Neural cell (in vitro differentiated cells): ENCODE results near the gene CAPN10. TPM values are rescaled to one million over a fixed set of nuclear protein-coding genes. Genes with fewer than 3 reads are reported as not detected.

Experiments
- H2AFZ ChIP-seq: fragments of 200-600, 300-800 bp; sonication (generic), shearing (Covaris generic); 2 replicates; pipeline ENCODE4 v1.6.0; 2014; ENCODE audit warnings: low read depth, mild to moderate bottlenecking, antibody characterized with exemption, low read length, moderate library complexity
- H3F3A ChIP-seq: fragments of 200-600 bp; shearing (Covaris generic); 2 replicates; pipeline ENCODE4 v1.6.1; 2016; ENCODE audit warnings: mild to moderate bottlenecking, moderate library complexity, mixed read lengths, antibody characterized with exemption, low read length; ENCODE audit not compliant: insufficient read depth, poor library complexity, severe bottlenecking
- H3K27ac ChIP-seq: fragments of 200-600, 300-800 bp; sonication (generic), shearing (Covaris generic); 2 replicates; pipeline ENCODE4 v1.5.1; 2014; ENCODE audit warnings: mild to moderate bottlenecking, low read length, moderate library complexity
- H3K27me3 ChIP-seq: fragments of 300-800, 200-600 bp; sonication (generic), shearing (Covaris generic); 2 replicates; pipeline ENCODE4 v1.6.0; 2014; ENCODE audit warnings: mild to moderate bottlenecking, low read depth, low read length, moderate library complexity; ENCODE audit not compliant: insufficient read depth
- H3K36me3 ChIP-seq: fragments of 300-800, 200-600 bp; sonication (generic), shearing (Covaris generic); 2 replicates; pipeline ENCODE4 v1.5.1; 2014; ENCODE audit warnings: mild to moderate bottlenecking, antibody characterized with exemption, low read length, moderate library complexity; ENCODE audit not compliant: insufficient read depth
- H3K4me2 ChIP-seq: fragments of 300-800, 200-600 bp; sonication (generic), shearing (Covaris generic); 2 replicates; pipeline ENCODE4 v1.6.0; 2014; ENCODE audit warnings: mild to moderate bottlenecking, low read length
- H3K4me3 ChIP-seq: fragments of 300-800, 200-600 bp; sonication (generic), shearing (Covaris generic); 2 replicates; pipeline ENCODE4 v1.5.1; 2014; ENCODE audit warnings: mild to moderate bottlenecking, low read length, moderate library complexity
- H3K79me2 ChIP-seq: fragments of 200-600 bp; shearing (Covaris generic); replicated peaks from 2 replicates; pipeline ENCODE4 v1.6.0; 2014; ENCODE audit warnings: mild to moderate bottlenecking, low read length, moderate library complexity; ENCODE audit not compliant: insufficient read depth
- H3K9ac ChIP-seq: fragments of 300-800, 200-600 bp; sonication (generic), shearing (Covaris generic); 2 replicates; pipeline ENCODE4 v1.6.1; 2016; ENCODE audit warnings: mild to moderate bottlenecking, low read length, mixed read lengths
- H3K9me2 ChIP-seq: fragments of 200-600 bp; shearing (Covaris generic); 2 replicates; pipeline ENCODE4 v1.6.1; 2016; ENCODE audit warnings: mild to moderate bottlenecking, low read length, mixed read lengths; ENCODE audit not compliant: insufficient read depth
- H3K9me3 ChIP-seq: fragments of 200-600, 300-800 bp; sonication (generic), shearing (Covaris generic); 2 replicates; pipeline ENCODE4 v1.6.1; 2016; ENCODE audit warnings: mild to moderate bottlenecking, mixed run types, low read length, moderate library complexity, mixed read lengths
- H4K20me1 ChIP-seq: fragments of 200-600 bp; shearing (Covaris generic); 2 replicates; pipeline ENCODE4 v1.6.1; 2016; ENCODE audit warnings: mild to moderate bottlenecking, mixed run types; ENCODE audit not compliant: insufficient read depth
- CTCF ChIP-seq: fragments of 450-650 bp; IDR thresholded peaks from 2 replicates; pipeline ENCODE4 v1.5.1; 2014; ENCODE audit warnings: antibody characterized with exemption, mild to moderate bottlenecking, moderate library complexity; ENCODE audit not compliant: poor library complexity, severe bottlenecking
- EP300 ChIP-seq: fragments of 450-650 bp; conservative IDR thresholded peaks from 2 replicates; pipeline ENCODE4 v1.6.1; 2014; ENCODE audit warnings: antibody characterized with exemption, mild to moderate bottlenecking, moderate library complexity; ENCODE audit not compliant: poor library complexity, severe bottlenecking
- EZH2 ChIP-seq: fragments of 200-600, 300-800 bp; shearing (Covaris generic), sonication (generic); IDR thresholded peaks from 2 replicates; pipeline ENCODE4 v1.6.1; 2014; ENCODE audit warnings: antibody characterized with exemption, low read length, borderline replicate concordance, mild to moderate bottlenecking; ENCODE audit not compliant: insufficient read depth, poor library complexity, severe bottlenecking
- MXI1 ChIP-seq: fragments of 450-650 bp; conservative IDR thresholded peaks from 2 replicates; pipeline ENCODE4 v1.6.1; 2014; ENCODE audit warnings: antibody characterized with exemption, mild to moderate bottlenecking; ENCODE audit not compliant: poor library complexity, severe bottlenecking
- POLR2AphosphoS5 ChIP-seq: IDR thresholded peaks from 2 replicates; pipeline ENCODE4 v1.6.1; 2012
- RAD21 ChIP-seq: fragments of 450-650 bp; conservative IDR thresholded peaks from 2 replicates; pipeline ENCODE4 v1.6.1; 2014; ENCODE audit warnings: antibody characterized with exemption, mild to moderate bottlenecking, moderate library complexity
- SMC3 ChIP-seq: fragments of 450-650 bp; conservative IDR thresholded peaks from 2 replicates; pipeline ENCODE4 v1.6.1; 2014; ENCODE audit warnings: antibody characterized with exemption, mild to moderate bottlenecking, moderate library complexity; ENCODE audit not compliant: poor library complexity
- TAF1 ChIP-seq: IDR thresholded peaks from 2 replicates; pipeline ENCODE4 v1.6.1; 2012; ENCODE audit warnings: low read depth
- polyA plus RNA-seq: library from polyadenylated mRNA; depleted of rRNA; stranded (reverse); fragments of >200 nt; gene quantifications from 2 replicates; pipeline ENCODE4 v1.2.3, GENCODE V29; 2014
- TF ChIP-seq, protein P1 (sequence below): IDR thresholded peaks from 2 replicates; pipeline ENCODE4 v1.6.1; 2012; ENCODE audit warnings: borderline replicate concordance

The CAPN10 gene
- polyA plus RNA-seq, 1 donor from 2014 or later = 120 TPM

DNA sequence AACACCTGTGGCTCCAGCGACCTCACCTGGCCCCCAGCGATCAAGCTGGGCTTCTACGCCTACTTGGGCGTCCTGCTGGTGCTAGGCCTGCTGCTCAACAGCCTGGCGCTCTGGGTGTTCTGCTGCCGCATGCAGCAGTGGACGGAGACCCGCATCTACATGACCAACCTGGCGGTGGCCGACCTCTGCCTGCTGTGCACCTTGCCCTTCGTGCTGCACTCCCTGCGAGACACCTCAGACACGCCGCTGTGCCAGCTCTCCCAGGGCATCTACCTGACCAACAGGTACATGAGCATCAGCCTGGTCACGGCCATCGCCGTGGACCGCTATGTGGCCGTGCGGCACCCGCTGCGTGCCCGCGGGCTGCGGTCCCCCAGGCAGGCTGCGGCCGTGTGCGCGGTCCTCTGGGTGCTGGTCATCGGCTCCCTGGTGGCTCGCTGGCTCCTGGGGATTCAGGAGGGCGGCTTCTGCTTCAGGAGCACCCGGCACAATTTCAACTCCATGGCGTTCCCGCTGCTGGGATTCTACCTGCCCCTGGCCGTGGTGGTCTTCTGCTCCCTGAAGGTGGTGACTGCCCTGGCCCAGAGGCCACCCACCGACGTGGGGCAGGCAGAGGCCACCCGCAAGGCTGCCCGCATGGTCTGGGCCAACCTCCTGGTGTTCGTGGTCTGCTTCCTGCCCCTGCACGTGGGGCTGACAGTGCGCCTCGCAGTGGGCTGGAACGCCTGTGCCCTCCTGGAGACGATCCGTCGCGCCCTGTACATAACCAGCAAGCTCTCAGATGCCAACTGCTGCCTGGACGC is 43.6 kb downstream of the CAPN10 start:
- no peak overlapping the region for H3K9ac ChIP-seq
- H4K20me1 ChIP-seq = no peaks in the 10 kb centered on the region
- no peak overlapping the region for H3K4me2 ChIP-seq
- no peaks in the 10 kb centered on the region for H3K79me2 ChIP-seq
- no peaks in the 10 kb centered on the region for H3K9me3 ChIP-seq
- no peaks in the 10 kb centered on the region for H3K36me3 ChIP-seq
- no peaks in the 10 kb centered on the region for H3K27me3 ChIP-seq
- no peaks in the 10 kb centered on the region for H3K9me2 ChIP-seq
- no peak for TF ChIP-seq EZH2
- TF ChIP-seq SMC3 = no peak
- TF ChIP-seq TAF1 = no peak
- no peak overlapping the region for H3K4me3 ChIP-seq
- no peak overlapping the region for H3K27ac ChIP-seq
- no peak overlapping the region for H2AFZ ChIP-seq
- H3F3A ChIP-seq = no peaks in the 10 kb centered on the region

DNA sequence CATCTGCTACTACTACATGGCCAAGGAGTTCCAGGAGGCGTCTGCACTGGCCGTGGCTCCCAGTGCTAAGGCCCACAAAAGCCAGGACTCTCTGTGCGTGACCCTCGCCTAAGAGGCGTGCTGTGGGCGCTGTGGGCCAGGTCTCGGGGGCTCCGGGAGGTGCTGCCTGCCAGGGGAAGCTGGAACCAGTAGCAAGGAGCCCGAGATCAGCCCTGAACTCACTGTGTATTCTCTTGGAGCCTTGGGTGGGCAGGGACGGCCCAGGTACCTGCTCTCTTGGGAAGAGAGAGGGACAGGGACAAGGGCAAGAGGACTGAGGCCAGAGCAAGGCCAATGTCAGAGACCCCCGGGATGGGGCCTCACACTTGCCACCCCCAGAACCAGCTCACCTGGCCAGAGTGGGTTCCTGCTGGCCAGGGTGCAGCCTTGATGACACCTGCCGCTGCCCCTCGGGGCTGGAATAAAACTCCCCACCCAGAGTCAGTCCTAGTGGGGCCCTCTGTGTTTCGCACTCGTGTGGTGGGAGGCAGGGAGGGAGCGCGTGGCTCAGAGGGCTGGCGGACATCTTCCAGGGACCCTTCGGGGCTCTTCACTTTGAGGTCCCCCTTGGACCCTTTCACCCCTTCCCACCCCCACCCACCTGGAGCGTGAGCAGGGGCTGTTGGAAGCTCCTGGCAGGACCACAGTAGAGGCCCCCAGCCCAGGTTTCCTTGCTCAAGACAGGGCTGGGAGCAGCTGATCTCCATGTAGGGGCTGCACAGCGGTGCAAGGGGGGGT is 44.4 kb downstream of the CAPN10 start:
- no peak overlapping the region for H3K9ac ChIP-seq
- H3K9me3 ChIP-seq = no peaks in the 10 kb centered on the region
- H2AFZ ChIP-seq = no peak overlapping the region
- no peak overlapping the region for H3K4me2 ChIP-seq
- no peaks in the 10 kb centered on the region for H3K79me2 ChIP-seq
- no peaks in the 10 kb centered on the region for H3K9me2 ChIP-seq
- H3F3A ChIP-seq = no peaks in the 10 kb centered on the region
- no peaks in the 10 kb centered on the region for H3K27me3 ChIP-seq
- TF ChIP-seq EP300 (no peak), MXI1 (no peak), POLR2AphosphoS5 (no peak), RAD21 (no peak), CTCF (no peak), TAF1 (no peak), SMC3 (no peak), EZH2 (no peak)
- TF ChIP-seq, protein P1, sequence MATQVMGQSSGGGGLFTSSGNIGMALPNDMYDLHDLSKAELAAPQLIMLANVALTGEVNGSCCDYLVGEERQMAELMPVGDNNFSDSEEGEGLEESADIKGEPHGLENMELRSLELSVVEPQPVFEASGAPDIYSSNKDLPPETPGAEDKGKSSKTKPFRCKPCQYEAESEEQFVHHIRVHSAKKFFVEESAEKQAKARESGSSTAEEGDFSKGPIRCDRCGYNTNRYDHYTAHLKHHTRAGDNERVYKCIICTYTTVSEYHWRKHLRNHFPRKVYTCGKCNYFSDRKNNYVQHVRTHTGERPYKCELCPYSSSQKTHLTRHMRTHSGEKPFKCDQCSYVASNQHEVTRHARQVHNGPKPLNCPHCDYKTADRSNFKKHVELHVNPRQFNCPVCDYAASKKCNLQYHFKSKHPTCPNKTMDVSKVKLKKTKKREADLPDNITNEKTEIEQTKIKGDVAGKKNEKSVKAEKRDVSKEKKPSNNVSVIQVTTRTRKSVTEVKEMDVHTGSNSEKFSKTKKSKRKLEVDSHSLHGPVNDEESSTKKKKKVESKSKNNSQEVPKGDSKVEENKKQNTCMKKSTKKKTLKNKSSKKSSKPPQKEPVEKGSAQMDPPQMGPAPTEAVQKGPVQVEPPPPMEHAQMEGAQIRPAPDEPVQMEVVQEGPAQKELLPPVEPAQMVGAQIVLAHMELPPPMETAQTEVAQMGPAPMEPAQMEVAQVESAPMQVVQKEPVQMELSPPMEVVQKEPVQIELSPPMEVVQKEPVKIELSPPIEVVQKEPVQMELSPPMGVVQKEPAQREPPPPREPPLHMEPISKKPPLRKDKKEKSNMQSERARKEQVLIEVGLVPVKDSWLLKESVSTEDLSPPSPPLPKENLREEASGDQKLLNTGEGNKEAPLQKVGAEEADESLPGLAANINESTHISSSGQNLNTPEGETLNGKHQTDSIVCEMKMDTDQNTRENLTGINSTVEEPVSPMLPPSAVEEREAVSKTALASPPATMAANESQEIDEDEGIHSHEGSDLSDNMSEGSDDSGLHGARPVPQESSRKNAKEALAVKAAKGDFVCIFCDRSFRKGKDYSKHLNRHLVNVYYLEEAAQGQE = no peak
- no peaks in the 10 kb centered on the region for H3K36me3 ChIP-seq
- H4K20me1 ChIP-seq = no peaks in the 10 kb centered on the region
- no peak overlapping the region for H3K27ac ChIP-seq
- no peak overlapping the region for H3K4me3 ChIP-seq
